ENCODE data around the gene EMC6. TPM values are rescaled to one million over a fixed set of nuclear protein-coding genes. Genes with fewer than 3 reads are reported as not detected.

Gene EMC6
- total RNA-seq (2016; rRNA removed; fragmentation: Illumina TruSeq; extraction: Trizol) (42.2 and 45.1 TPM in 2 replicates), polyA plus RNA-seq (2011; rRNA removed) (47.7 and 53.7 TPM in 2 replicates), polyA minus RNA-seq (2011; rRNA and poly(A)+ RNA removed; ENCODE audit: low replicate concordance) (22.5 and 22.6 TPM in 2 replicates), Bru-seq, nascent RNA (percentile 96 among the genes with signal in this experiment), BruChase-seq, experiment 1, labeled RNA remaining after a 6-hour chase (percentile 99 among the genes with signal in this experiment), BruChase-seq, experiment 2, labeled RNA remaining after a 2-hour chase (percentile 99 among the genes with signal in this experiment)
- 60.5 and 83.6 TPM in 2 replicates for total RNA-seq (2016; cell fraction: cytosol; rRNA removed; fragmentation: Illumina TruSeq; extraction: Trizol; ENCODE audit: low read depth)
- 42.9 and 47.7 TPM in 2 replicates for total RNA-seq (2016; cell fraction: insoluble cytoplasmic fraction; rRNA removed; fragmentation: Illumina TruSeq; extraction: Trizol)
- total RNA-seq (2016; cell fraction: membrane; rRNA removed; fragmentation: Illumina TruSeq; extraction: Trizol) = 57.6 and 76.2 TPM in 2 replicates
- 22.4 and 23.6 TPM in 2 replicates for total RNA-seq (2016; cell fraction: nucleus; rRNA removed; fragmentation: Illumina TruSeq; extraction: Trizol)
- 50.2 and 99.7 TPM in 2 replicates for polyA plus RNA-seq (2011; cell fraction: cytosol; rRNA removed)
- 28.3 and 28.6 TPM in 2 replicates for polyA plus RNA-seq (2011; cell fraction: nucleus; rRNA removed)
- 37.0 and 41.4 TPM in 2 replicates for polyA plus RNA-seq (2012)
- 126 and 179 TPM in 2 replicates for polyA plus RNA-seq (2016; cell fraction: cytosol; fragmentation: Illumina TruSeq; extraction: Trizol; ENCODE audit: low read depth)
- polyA plus RNA-seq (2016; cell fraction: insoluble cytoplasmic fraction; fragmentation: Illumina TruSeq; extraction: Trizol; ENCODE audit: low read depth) = 92.6 and 104 TPM in 2 replicates
- 107 and 132 TPM in 2 replicates for polyA plus RNA-seq (2016; cell fraction: membrane; fragmentation: Illumina TruSeq; extraction: Trizol; ENCODE audit: low read depth)
- 69.7 and 73.2 TPM in 2 replicates for polyA plus RNA-seq (2016; cell fraction: nucleus; fragmentation: Illumina TruSeq; extraction: Trizol; ENCODE audit: insufficient read depth, low read depth)
- polyA minus RNA-seq (2011; cell fraction: cytosol; rRNA and poly(A)+ RNA removed) = 17.3 and 24.3 TPM in 2 replicates
- polyA minus RNA-seq (2011; cell fraction: nucleus; rRNA and poly(A)+ RNA removed) = 8.5 and 13.6 TPM in 2 replicates
- long read RNA-seq, experiment 1, transcript EMC6-201 (2 exons, 653 nt) = major isoform, 107 of 139 reads
- long read RNA-seq, experiment 1, transcript EMC6-202 (2 exons, 762 nt) = minor isoform, 23 of 139 reads
- long read RNA-seq, experiment 1, partial matches to known transcripts = 0 of 139 reads
- long read RNA-seq, experiment 1, other reads (novel, unspliced or antisense) = 9 of 139 reads
- long read RNA-seq, experiment 2, transcript EMC6-202 (2 exons, 762 nt) = minor isoform, 47 of 135 reads
- long read RNA-seq, experiment 2, transcript EMC6-201 (2 exons, 653 nt) = major isoform, 74 of 135 reads
- long read RNA-seq, experiment 2, partial matches to known transcripts = 0 of 135 reads
- long read RNA-seq, experiment 2, other reads (novel, unspliced or antisense) = 14 of 135 reads

GRCh38 chr17:3668279-3669084, at the start of gene EMC6, which contains the start of gene TAX1BP3:
EMC6 (plus strand) TSS chr17:3668812; CDS start chr17:3669147, 335 bp downstream.
TAX1BP3 (minus strand) TSS chr17:3668578; CDS start chr17:3668526, 52 bp downstream.
- Histone ChIP-seq H2AFZ (ENCODE audit: low read length) (no peak within 1 kb of the TSS), H3K79me2 (ENCODE audit: insufficient read depth, low read length) (peaks cover 24% of the 10 kb centered on the region), H3K27ac (ENCODE audit: extremely low read length, insufficient read depth, low read length) (peak within 1 kb of the TSS; percentile 96), H3K4me1 (ENCODE audit: insufficient read depth, low read length) (peaks cover 44% of the 10 kb centered on the region), H3K4me2 (ENCODE audit: low read depth, low read length) (peak within 1 kb of the TSS; percentile 90), H4K20me1 (ENCODE audit: insufficient read depth, low read length) (peaks cover 4% of the 10 kb centered on the region; the same call in 1 of the 2 replicates), H3K36me3 (replicated peaks in 1 of 2; ENCODE audit: control insufficient read depth in 1 of 2, insufficient read depth in 2 of 2, low read length in 2 of 2) (peaks cover 2 to 8% of the 10 kb centered on the region in 2 experiments; a peak in 3 of 5 replicates), H3K27me3 (ENCODE audit: control insufficient read depth in 1 of 2, insufficient read depth in 2 of 2, low read length in 2 of 2) (no peaks in the 10 kb centered on the region; a peak in 1 of 5 replicates), H3K9me3 (ENCODE audit: low read length) (no peaks in the 10 kb centered on the region), H3K9ac (ENCODE audit: insufficient read depth, low read depth, low read length) (peak within 1 kb of the TSS; percentile 95), H3K4me3 (replicated peaks in 1 of 3; ENCODE audit: insufficient read depth in 1 of 3, low read depth in 2 of 3, low read length in 3 of 3) (peak within 1 kb of the TSS; percentile 89 to 97 (median 95))
- CTCF ChIA-PET (ENCODE audit: low intra/inter-chr PET ratio, low total read pairs) = no interaction called here
- 0% methylated on average over 3 of the region's 89 CpGs for WGBS (ENCODE audit: low lambda C conversion rate)
- POLR2A ChIA-PET = interaction anchor here (0.8 to 3.6 kb wide), 20 partner anchors 10 to 178 kb away, joined by 3 to 74 read pairs (median 6); partner anchors contain the start of genes CTNS, HASPIN, NCBP3 and P2RX5
- FAIRE-seq (peak; percentile 12), ATAC-seq (peak; percentile 89), DNase-seq (ENCODE audit: low spot score) (peak; percentile 95)
- BruUV-seq (replicated peaks) = no TSS peak
- intact Hi-C loops (cut with micrococcal nuclease; ENCODE audit: unreplicated experiment) = no loop called here
- in situ Hi-C loops (cut with HindIII; ENCODE audit: extremely low pct_ligation_motif_present, low pct_unique_long_range_greater_than_20kb) = loop anchor here (10.0 kb wide), 1 partner anchor 624 kb away; no protein-coding TSS in a partner anchor
- TF ChIP-seq YY1 (IDR thresholded peaks at IDR 0.05; ENCODE audit: insufficient read depth, insufficient replicate concordance, low read depth, low read length) (peak; percentile 97), ZC3H4 (CRISPR knock-in tag; IDR thresholded peaks at IDR 0.05; ENCODE audit: borderline replicate concordance) (no peak), IRF2 (CRISPR knock-in tag; IDR thresholded peaks at IDR 0.05) (peak; percentile 23), RBM39 (IDR thresholded peaks at IDR 0.05; ENCODE audit: low read depth, low read length, poor library complexity, severe bottlenecking) (peak; percentile 82), ZNF138 (CRISPR knock-in tag; IDR thresholded peaks at IDR 0.05; ENCODE audit: low read depth) (peak; percentile 84; the same call in 1 of the 2 replicates), ZNF567 (CRISPR knock-in tag; IDR thresholded peaks at IDR 0.05; ENCODE audit: borderline replicate concordance) (no peak), ZNF720 (CRISPR knock-in tag; IDR thresholded peaks at IDR 0.05) (no peak), TCF12 (IDR thresholded peaks at IDR 0.05) (no peak), TCF12 (CRISPR knock-in tag; IDR thresholded peaks at IDR 0.05) (no peak), ZZZ3 (CRISPR knock-in tag; IDR thresholded peaks at IDR 0.05; ENCODE audit: borderline replicate concordance) (peak; percentile 34; the same call in 1 of the 2 replicates), MED8 (CRISPR knock-in tag; IDR thresholded peaks at IDR 0.05; ENCODE audit: insufficient replicate concordance) (no peak), KLF16 (CRISPR knock-in tag; IDR thresholded peaks at IDR 0.05) (no peak; a peak in 1 of 4 replicates), CERS6 (CRISPR knock-in tag; IDR thresholded peaks at IDR 0.05) (0 out of 2 replicates have a peak, but pooled peaks have one; percentile 13), ZNF430 (CRISPR knock-in tag; IDR thresholded peaks at IDR 0.05) (peak; percentile 7; the same call in 1 of the 2 replicates)
- TF ChIP-seq, protein P1, sequence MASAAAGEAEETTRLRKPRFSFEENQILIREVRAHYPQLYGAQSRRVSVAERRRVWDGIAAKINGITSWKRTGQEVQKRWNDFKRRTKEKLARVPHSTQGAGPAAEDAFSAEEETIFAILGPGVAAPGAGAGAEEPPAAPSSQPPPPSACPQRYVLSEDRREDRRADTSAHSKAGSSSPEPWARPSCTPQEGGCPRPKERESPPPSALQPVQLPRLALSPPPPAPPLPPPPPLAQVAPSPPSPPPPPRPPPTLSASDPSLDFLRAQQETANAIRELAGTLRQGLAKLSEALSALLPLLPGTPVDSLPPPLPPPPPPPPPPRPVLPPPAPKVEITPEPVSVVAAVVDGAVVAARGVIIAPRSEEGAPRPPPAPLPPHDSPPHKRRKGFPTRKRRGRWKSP (CRISPR knock-in tag; IDR thresholded peaks at IDR 0.05) = peak; percentile 51; the same call in 1 of the 2 replicates

Measured in HepG2 (cell line).